Stimulated activated CD4-positive, alpha-beta T cell treated with anti-CD3 and anti-CD28 coated beads, Interleukin-4, amount 100 ng/mL, for 1 hour (primary cell): ENCODE measurements around the gene DAPK1.
"Not testable (repeated sequence)": the region's sequence is repeated elsewhere in the genome, so short reads cannot be mapped to it uniquely, and the experiment has no call there.

Source experiments
- DNase-seq: peaks from one replicate; pipeline ENCODE4 v3.0.0-alpha.2; 2020

The DAPK1 gene

DNA sequence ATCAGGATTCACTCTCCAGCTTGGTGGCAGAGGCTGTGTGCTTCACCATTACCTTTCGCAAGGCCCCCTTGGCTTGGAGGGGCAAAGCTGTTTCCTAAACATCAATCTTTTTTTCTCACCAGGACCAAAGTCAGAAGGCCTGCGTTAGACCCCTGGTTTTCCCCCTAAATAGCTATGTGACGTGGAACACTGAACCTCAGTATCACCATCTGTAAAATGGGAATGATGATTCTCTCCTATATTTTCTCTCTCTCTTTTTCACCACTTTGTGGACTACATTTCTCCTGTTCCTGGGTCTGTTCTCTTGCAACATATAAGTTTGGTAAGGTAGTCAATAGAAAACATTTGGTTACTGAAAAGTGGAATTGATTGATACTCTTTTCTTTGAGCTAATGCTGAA lies 50.5 kb downstream of the DAPK1 start:
- no peak for DNase-seq

DNA sequence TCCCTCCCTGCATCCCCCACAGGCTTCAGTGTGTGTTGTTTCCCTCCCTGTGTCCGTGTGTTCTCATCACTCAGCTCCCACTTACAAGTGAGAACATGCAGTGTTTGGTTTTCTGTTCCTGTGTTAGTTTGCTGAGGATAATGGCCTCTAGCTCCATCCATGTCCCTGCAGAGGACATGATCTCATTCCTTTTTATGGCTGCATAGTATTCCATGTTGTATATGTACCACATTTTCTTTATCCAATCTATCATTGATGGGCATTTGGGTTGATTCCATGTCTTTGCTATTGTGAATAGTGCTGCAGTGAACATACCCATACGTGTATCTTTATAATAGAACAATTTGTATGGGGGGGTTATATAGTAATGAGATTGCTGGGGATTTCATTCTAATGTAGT lies 51.4 kb downstream of the DAPK1 start:
- DNase-seq: not testable (repeated sequence)

DNA sequence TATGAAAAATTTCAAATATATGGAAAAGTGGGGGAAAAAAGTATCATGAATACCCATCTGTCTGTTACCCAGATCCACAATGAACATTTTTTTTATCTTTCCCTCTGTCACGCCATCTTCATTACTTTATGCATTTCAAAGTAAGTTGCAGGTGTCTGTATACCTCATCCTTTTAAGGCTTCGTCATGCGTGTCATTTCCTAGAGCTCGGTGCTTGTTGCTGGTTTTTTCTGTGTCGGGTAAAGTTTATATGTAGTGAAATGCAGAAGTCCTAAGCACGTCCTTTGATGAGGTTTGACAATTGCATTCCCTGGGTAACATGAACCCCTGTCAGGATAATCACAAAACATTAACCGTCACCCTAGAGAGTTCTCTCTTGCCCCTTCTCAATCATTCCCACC lies 52.1 kb downstream of the DAPK1 start:
- no peak for DNase-seq

DNA sequence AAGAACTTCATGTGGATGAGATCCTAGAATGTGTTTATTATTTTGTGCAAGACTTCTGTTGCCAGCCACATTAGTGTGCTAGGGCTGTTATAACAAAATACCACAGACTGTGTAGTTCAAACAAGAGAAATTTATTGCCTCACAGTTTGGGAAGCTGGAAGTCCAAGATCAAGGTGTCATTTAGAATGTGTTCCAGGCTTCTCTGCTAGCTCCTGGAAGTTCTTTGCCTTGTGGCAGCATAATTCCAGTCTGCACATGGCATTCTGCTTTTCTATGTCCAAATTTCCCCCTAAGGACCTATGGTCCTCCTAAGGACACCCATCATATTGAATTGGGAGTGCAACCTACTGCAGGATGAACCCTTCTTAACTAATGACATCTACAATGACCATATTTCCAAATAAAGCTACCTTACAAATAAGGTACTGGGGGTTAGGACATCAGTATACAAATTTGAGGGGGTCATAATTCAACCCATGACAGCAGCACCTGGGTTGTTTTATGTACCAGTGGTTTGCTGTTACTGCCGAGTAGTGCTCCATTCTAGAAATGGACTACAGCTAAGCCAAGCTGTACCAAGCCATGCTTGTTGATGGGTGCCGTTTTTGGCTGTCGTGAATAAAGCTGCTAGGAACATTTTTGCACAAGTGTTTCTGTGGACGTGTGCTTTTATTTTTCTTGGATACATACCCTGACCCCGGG lies 52.7 kb downstream of the DAPK1 start:
- DNase-seq: no peak

DNA sequence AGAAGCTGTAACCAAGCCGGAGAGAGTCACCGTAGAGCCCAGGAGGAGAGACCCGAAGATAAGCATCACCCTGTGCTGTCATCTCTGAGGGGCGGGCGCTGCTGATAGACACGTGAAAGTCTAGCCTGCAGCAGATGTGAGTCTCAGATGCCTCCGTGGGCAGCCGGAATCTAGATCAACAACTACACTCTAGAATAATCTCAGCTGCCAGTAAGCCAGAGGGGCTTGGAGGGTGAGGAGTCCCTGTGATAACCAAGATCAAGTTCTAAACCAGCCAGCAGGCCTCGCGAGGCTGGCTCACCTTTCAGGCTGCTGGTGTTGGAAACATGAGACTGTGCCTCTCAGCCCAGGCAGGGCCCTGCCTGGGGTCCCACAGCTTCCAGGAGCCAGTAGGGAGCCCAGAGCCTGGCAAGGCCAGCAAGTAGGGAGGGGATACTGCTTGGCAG lies 54.1 kb downstream of the DAPK1 start:
- DNase-seq: no peak

DNA sequence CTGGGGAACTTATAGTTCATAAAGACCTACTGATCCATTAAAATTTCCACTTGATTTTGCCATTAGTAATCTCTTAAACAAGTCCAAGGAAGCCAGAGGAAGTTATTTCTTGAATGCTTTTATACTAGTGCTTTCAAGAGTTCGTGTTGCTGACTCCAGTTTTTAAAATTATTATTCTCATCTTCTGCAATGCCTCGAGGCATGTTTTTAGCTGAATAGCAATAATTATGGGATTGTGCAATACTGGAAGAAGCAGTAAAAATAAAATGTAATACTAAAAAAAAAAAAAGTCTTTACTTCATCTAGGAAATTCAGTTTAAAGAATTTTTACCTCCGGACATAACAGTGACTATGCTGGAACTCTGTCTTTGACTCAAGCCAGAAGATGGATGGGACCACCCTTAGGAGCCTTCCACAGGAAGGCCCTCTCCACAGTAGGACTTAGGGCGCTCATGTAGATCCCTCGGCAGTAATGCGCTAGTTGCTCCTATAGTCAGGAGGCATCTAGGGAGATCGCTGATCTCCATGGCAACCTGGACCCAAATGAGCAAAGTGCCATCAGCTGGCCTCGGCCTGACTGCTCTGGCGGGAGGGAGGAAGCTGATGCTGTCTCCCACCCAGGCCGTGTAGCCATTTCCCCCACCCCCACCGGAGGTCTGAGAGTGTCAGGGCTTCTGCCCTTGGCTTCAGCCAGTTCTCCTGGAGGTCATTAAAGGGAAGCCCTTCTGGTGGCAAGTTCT lies 56.7 kb downstream of the DAPK1 start:
- DNase-seq: no peak

DNA sequence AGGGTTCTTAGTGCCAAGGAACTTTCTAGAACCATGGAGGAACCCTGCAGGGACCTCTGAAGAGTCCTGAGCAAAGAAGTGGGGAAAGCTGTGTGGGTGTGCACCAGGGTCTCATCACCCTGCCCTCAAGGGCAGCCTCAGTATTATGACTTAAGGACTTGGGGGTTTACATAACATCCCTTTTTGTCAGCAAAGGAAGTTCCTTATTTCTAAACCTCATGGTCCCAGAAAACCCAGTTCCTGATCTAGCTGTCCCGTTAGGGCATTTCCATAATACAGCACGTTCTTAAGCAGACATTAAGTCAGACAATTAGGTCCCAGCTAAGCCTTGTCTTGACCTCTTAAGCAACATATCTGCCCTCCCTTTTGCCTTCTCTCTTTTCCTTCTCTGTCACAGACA lies 57.3 kb downstream of the DAPK1 start:
- DNase-seq: no peak

DNA sequence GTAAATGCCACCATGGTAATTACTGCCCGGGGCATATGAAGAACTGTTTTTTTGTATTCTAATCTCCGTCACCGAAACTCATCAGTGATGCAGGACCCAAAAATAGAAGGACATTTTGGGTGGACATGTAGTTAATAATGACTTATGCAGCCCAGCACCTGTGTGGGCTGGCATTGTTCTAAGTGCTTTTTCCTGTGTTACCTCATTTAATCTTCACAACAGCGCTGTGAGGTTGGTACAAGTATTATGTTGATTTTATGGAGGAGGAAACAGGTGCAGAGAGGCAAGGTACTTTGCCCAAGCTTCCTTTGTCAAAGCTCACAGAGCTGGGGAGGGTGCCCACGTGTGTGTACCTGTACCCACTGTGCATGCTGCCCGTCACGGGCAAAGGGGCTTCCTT lies 58.4 kb downstream of the DAPK1 start:
- DNase-seq: no peak

DNA sequence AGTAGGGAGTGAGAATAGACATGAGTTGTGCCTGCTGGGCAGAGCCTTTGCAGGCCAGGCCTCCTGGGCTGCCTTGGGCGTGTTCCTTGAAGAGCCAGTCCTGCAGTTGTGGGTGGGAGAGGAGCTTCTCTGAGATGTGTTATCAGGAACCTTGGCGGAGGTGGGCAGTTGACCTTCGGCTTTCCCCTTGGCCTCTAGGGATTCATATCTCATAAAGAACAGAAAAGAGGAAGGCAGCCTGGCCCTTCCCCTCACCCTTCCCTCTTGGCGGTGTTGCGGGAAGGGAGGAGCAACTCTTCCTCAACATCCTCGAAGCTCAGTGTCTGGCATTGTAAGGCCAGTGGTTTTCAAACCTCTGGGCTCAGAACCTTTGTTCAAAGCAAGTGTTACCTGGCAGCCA lies 59.2 kb downstream of the DAPK1 start:
- no peak for DNase-seq

DNA sequence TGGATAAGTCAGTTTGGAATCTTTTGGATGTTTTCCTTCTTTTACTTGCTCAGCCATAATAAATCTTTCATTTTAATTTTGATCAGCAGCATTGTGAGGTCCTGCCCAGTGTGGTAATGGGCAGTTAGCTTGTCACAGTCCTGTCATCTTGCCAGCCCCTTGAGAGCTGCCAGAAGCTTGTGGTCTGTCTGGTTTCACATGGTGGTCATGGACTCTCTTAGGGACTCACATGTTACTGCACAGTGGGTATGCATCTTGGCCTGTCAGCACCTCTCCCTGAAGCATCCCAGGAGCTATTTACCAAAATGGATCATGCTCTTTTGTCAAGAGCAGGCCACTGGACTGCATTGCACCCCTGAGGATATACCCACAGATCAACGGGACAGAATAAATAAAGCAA lies 60.3 kb downstream of the DAPK1 start:
- no peak for DNase-seq

DNA sequence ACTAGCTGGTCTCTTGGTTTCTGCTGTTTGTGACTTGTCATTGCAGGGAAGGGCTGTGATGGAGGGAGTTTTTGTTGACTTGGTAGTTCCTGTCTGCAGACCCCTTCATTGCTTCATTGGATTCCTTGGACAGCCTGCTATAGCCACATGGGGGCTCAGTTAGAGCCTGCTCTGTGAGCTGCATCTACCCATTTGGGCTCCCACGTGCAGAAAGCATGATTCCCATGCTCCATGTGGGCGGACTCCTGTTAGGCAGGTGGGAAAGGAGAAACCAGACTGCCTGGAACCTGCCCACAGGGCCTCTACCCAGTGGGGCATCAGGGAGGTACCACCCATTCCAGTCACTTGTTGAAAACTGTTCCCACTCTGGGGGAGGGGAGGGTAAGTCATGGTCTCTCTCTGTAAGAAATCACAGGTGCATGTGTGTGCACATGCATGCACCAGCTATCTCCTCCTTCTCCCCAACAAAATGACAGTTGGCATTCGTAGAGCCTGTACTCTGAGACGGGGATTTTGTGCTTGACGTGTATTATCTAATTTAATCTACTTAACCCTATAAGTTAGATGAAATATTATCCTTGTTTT lies 61.0 kb downstream of the DAPK1 start:
- DNase-seq: no peak

DNA sequence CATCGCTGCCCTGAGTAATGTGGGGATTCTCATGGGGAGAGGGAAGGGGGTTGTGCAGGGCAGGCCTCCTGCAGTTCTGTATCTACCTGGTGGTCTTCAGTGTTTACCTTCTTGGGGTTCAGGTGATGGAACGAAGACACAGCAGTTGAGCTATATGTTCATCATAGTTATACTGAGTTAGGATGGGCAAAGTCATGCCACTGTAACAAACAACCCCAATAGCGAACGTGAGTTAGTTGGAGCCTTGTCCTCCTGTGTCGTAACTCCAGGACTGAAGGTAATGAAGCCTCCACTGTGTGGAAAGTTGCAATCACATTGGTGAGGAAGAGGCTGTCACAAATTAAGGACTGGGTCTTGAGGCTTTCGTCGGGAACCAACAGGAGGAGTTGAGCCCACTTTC lies 64.4 kb downstream of the DAPK1 start:
- DNase-seq: no peak

DNA sequence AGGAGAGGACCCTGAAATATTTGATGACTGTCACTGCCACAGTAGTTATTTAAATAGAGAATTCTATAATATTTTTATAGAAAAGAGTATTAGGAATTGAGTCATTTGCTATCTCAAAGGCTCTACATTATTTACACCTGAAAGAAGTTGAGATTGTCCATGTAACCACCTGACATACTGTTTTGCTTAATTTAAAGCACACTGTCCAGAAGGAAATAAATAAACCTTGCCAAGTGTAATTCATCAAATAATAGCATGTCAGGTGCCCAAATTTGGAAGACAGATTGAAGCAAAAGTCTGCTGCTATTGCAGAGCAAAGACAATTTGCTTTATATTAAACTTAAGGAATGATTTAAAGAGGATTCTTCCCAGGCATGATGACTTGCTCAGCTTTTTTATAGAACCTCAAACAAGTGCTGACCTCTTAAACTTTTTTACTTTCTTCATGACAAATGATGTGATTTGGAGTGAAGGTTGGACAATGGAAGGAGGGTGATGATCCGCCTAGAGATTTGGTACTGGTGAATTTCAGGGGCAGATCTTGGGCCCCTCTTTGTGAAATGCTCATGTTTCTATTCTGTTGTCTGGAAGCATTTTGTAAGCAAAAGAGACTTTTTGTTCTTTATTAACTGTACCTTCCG lies 65.0 kb downstream of the DAPK1 start:
- DNase-seq: no peak

DNA sequence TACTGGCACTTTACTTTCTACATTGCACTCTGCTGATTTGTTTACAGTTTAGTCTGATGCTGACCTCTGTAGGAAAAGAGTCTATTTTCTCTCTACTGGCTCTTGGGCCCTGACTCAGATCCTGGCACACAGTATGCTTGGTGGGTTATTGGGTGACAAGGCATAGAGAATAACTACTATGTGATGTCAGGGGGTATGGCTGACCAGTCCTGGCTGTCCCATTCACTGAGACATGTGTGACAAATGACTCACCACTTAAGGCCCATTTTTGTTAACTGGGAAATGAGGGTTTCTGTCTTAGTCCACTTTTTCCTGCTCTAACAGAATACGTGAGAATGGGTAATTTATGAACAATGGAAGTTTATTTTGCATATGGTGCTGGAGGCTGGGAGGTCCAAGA lies 66.4 kb downstream of the DAPK1 start:
- no peak for DNase-seq

DNA sequence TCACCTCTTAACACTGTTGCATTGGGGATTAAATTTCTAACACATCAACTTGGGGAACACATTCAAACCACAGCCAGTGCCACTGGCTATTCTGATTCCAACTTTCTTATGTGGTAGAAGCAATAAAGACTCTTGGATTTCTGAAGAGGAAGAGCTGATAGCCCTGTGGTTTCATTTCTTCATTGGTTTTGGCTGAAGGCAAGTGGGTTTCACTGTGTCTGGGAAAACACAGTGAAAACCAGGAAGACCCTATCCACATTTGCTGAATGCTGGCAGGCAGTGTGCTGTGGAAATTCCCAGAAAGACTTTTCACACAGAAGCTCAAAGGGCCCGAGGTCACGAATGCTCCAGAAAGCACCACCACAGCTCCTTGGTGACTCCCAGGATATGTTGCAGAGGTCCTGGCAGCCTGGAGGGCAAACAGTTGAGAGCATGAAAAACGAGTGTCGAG lies 67.1 kb downstream of the DAPK1 start:
- no peak for DNase-seq

DNA sequence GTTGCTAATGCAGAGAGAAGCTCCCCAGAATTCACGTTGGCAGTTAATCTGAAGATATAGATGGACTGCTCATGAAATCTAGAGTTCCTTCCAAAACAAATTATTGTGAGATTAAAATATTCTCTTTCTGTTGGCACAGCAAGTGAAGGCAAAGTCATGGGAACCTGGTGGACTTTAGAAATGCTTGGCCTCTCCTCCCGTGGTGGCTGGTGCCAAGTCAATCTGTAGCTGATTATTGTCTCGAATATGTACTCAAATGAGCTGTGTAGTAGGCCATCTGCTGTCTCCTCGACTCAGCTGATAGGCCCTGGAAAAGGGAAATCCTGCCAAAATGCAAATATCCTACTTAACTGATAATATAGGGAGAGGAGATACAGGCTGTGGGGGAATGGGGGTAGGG lies 69.3 kb downstream of the DAPK1 start:
- DNase-seq: no peak

DNA sequence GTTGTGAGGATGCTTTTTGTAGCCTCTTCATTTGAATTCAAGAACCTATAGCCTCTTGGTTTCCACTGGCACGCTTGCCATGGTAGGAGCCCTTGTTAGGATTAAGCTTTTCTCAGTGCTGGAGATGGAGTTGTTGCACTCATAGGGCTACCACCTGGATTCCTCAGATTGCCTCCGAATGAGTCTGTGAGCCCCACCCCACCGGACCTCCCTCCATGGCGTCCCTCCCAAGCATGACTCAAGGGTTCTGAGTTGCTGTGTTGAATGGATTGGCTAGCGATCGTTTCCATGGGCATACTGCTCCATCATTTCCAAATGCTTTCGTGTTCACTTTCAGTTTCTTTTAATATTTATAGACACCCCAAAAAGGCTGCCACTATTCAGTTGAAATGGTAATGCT lies 69.9 kb downstream of the DAPK1 start:
- DNase-seq: no peak

DNA sequence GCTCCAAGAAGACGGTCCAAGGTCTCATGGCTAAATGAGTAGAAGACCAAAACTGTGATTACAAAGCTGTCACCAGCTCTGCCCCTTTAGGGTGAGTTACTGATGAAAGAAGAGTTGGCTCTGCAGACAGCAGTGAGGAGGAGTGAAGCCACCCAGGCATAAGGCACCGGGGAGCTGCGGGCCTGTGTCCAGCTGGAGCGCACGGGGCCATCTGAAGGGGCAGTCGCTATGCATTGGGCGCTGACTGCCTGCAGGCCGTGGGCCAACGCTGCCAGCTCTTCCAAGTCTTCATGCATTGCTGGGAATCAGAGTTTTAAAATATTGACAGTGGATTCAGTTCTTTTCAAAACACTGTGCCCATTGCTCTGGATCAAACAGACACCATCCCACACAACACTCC lies 70.3 kb downstream of the DAPK1 start:
- DNase-seq: no peak

DNA sequence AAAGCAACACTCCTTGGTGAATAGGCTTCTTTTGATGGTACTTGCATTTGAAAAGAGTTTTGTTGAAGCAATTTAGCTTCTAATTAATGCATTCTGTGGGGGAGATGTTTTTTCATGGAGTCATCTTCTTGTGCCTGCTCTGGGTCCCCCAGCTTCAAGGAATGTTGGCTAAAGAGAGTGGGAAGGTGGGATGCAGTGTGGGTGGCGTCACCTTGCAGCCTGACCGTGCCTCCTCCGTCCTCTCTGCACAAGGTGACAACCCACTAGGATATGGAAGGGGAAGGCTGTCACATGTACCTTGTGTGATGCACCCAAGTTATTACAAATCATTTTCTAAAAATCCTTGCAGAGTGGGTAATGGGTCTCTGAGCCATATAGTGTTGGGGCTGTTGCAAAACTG lies 70.7 kb downstream of the DAPK1 start:
- DNase-seq: no peak

DNA sequence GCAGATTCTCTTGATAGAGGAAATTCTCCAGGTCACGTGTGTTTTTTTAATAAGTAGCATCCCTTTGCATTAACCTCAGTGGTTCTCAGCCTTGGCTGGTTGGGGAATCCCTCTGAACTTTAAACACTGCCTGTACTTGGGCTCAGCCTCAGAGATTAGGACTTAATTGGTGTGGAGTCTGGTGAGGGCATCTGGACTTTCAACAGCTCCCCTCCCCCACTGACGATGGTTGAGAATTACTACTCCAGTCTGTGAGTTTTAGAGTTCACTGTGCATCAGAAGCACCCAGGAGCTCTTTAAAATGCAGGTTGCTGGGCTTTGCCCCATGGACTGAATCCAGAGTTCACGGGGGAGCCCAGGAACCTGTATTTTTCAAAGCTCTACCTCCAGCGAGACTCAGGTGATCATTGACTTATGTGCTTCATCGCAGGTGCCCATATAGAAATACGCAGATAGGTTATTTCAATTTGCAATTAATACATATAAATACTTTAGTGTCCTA lies 71.4 kb downstream of the DAPK1 start:
- DNase-seq: no peak

DNA sequence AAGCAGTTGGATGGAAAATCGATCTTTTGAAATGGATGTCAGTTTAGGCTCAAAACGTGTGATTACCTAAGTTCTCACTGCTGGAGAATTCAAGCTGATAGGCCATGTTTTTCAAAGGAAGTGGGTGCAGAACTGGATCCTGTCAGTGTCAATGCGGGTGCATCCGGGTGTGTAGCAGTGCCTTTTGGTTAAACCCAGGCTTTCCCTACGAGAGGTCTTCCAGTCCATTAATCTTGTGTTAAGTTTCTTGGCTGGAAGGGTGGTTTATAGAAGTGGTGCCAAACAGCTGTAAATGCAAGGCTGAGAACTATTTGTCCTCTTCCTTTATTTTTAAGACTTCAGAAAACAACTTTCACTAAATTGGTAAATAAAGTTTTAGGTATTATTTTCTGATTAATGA lies 71.9 kb downstream of the DAPK1 start:
- no peak for DNase-seq

DNA sequence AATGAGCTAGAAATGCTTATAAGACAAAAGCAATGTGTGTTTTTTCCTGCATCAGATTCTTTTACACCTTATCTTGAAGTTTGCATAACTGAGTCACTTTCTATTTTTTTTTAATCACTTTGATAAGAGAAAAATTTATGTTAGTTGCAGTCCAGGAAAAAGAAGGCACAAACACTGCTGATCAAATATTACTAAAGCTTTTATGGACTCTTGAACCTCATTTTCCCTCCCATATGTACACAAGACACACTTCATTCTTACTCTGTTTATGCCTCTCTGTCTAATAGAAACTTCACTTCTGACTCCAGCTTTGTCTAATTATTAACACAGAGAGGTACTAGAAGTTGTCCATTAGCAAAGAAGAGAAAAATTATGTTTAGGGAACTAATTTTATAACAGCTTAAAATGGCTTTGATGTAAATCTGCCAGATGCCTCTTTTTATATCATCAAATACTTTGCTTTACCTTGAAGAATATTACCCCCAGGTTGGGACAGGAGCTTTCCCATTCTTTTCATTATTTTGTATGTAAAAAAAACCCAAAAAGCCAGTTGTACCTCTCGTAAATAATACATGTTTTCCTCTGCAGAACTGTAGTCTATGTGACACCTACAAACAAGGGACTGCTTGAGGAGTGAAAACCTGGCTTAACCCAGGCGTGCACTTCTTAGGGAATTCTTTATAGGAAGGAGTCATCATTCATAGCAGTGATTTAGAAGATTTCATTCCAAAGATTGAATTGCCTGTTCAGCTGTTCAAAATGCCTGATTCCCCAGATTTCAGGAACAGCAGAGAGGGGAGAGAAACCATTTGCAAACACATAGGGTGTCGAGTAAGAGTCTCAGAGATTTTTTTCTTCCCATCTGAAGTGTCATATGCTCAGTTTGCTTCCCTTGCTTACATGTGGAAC lies 72.6 kb downstream of the DAPK1 start:
- no peak for DNase-seq

DNA sequence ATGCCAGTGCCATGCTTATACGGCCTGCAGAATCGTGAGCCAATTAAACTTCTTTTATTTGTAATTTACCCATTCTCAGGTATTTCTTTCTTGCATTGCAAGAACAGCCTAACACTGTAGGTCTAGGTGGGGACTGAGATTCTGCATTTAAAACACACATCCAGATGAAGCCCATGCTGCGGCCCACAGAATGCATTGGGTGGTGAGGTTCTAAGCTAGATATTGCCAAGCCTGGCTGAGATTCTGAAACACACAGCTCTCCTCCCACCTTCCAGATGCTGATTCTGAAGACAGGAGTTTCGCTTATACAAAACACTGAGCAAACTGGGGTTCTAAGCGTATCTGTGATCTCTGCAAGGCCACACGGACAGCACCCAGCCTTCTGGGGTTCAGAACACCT lies 75.1 kb downstream of the DAPK1 start:
- DNase-seq: no peak
